Measurements from ENCODE around the gene RANBP3L.

The RANBP3L gene

DNA sequence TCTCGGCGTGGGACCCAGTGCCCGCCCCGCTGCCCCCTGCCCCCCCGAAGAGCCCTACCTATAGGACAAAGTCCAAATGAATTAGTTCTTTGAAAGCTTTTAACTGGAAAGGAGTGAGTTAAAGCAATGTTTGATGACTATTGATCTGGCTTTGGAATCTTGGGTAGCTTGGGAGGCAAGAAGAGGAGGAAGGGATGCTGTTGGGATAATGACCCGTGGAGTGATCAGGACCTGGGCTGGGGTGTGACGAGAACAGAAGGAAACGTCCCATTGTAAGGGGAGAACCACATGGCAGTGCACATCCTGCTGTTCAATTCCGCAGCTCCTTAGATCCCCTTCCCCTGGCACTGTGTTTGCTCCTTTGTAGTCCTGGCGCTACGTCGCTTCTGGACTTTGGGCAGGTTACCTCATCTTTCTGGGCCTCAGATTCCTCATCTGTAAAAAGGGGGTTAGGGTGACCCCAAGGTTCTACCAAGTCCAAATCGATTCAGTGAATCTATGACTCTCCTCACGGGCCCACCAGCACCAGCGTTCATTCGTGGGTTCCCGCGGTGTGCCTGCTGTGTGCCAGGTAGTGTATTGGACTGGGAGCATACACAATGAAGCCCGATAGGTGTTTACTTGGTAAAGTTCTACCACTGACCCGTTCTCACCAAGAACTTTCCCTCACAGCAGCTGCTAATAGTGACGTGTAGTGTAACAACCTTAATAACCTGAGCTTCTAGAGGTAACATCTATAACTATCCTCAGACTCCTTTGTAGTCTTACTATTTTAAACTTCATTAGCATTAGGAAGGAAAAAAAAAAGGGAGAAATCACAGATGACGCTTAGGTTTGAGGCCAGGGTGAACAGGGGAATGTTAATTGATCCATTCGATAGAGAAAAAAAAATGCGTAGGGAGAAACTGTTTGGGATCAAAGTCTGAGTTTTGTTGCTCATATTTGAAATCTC is 58.9 kb downstream of the RANBP3L start:
- FAIRE-seq, result no peak

DNA sequence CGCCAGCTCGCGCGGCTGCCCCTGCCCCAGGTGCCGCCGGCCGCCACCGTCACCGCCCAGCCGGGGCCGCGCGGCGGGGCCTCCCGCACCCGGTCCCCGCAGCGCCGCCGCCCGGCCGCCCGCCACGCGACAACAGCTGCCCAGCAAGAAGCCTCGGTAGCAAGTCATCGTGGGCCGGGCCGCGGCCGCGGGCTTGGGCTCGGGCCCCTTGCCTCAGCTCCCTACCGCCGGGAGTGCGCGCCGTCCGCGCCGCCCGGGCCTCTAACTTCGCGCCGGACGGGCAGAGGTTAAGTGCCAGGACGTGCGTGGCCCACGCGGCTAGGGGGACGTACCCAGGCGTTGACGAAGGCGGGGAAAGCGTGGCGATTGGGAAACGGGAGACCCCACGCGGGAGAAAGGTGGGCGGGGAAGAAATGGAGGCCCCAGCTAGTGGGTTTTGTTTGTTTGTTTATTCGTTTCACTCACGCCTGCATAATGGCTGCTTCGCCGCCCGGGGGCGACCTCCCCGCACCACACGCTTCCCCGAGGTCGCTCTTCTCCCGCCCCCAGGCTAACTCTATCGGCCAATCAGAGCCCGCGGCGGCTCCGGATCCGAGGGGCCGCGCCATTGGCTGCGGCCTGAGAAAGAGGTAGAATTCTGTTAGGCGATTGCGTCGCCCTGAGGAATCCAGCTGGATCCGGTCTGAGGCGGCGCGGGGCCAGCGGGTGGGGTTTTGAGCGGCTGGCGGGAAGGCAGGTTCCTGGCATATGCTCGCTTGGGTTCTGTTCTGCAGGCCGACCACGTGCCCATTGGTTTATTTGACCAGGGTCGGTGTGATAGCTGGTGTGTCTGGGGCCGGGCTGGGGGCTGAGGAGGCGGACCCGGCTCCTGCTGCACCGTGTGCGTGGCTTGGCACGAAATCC is 59.8 kb downstream of the RANBP3L start, which contains the start of gene NADK2:
NADK2 (minus strand) TSS at position 295 of the 903 bp plus-strand sequence; CDS start at position 168, 127 bp downstream.
- peak; percentile 91 for FAIRE-seq

GRCh38 chr5:36240779-36241630 is 60.7 kb downstream of the RANBP3L start:
- no peak for FAIRE-seq

DNA sequence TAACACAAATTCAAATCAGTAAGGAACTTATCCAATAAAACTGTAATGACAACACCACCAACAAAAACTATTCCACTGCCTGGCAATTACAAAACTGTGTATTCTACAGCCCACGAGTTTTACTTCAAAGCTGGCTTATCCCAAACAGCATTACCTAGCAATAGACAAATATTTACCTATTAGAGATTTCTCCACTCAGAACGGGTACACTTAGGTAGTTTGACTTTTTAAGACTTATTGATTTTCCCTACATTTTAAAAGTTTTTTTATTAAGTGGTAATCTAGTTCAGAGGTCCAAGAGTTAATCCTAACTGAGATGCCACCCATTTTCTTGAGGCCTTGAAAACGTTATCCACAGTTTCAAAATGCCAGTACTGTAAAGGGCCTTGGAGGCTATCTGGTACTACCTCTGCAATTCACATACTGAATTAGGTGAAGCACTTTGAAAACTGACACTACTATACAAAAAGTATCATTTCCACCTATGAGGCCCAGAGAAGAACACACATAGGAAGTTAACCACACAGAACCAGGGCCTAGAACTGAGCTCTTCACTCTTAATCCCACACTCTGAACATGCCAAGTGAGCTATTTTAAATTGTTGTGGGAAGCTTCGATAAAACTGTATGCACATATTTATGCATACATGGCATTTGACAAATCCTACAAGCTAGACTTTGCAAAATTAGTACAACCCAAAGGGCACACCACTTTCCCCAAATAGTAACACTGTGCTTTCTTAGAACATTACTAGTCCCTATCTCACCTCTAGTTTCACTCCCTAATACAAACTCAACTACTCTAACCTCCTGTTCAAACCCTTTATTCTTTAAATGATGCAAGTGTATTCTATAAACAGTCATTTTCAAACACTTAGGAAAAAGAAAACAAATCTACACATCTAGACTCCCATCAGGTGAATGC is 62.1 kb downstream of the RANBP3L start:
- no peak for FAIRE-seq

- no peak for FAIRE-seq
Observed at GRCh38 chr5:36238502-36239295, 63.0 kb downstream of the RANBP3L start.

DNA sequence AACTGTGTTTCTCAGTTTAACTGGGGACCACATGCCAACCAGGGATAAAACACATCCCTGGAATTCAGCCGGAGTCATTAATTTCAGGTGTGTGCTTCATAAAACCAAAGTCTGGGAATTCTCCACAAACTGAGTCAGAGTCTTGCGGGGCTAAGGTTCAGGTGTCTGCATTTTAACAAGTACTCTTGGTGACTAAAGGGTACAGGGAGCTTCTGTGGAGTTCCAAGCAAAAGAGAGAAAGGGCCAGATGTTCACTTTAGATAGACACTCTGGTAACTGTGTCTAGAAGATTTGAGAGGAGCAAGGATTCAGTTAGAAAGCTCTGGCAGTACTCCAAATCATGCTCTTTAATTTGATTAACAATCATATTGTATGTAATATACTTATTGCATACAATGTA is 64.0 kb downstream of the RANBP3L start:
- FAIRE-seq, result no peak

- no peak for FAIRE-seq
Observed at GRCh38 chr5:36236801-36237200, 64.9 kb downstream of the RANBP3L start.

DNA sequence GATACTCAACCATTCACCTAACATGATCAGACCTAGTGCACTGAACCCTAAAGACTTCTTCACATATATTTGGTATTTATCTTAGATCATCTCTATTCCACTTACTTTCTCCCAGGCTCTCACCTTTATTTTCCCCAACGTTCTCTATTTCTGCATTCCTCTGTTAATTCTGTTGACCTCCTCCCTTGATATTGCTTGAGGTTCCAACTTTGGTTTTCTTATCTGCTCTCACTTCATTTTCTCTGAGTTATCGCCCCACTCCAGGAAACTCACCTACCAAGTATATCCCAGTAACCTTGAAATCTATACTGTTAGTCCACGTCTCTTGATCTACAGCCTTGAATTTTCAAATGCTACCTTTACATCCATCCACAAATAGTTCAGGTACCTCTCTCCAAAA is 69.2 kb downstream of the RANBP3L start:
- no peak for FAIRE-seq

DNA sequence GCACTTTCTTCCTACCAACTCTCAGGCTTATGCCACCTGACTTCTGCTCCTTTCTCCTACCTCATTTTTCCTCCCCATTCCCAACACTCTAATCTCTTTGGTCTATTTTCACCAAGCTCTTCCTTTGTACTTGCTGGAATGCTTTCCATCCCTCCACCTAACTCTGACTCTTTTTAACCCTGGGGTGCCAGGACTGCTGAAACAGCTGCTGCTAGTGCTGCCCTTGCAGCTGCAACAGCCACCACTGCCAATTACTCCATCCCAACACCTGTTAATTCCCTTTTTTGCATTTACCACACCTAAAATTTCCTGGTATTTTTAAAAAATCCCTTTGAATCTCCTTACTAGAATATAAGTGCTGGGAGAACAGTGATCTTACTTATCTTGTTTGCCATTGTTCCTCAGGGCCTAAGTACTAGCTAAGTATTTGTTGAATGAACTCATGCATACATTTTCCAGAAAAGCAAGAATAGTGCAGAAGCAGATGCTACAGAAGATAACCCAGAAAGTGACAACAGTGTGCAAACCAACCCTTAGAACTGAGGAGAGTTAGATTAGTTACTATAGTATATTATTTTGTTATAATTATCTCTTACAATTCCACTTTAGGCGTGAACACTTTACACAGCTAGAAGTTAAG is 71.4 kb downstream of the RANBP3L start:
- FAIRE-seq, result no peak

DNA sequence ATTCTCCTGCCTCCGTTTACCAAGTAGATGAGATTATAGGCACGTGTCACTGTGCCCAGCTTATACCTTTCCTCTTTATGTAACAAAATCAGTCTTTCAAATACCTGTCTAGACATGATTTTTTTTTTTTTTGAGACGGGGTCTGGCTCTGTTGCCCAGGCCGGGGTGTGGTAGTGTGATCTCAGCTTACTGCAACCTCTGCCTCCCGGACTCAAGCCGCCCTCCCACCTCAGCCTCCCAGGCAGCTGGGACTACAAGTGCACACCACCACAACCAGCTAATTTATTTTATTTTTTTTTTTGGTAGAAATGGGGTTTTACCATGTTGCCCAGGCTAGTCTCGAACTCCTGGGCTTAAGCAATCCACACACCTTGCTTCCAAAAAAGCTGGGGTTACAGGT is 73.2 kb downstream of the RANBP3L start:
- no peak for FAIRE-seq

GRCh38 chr5:36227046-36227445 is 74.7 kb downstream of the RANBP3L start:
- FAIRE-seq, result no peak

GRCh38 chr5:36222620-36223019 is 79.1 kb downstream of the RANBP3L start:
- no peak for FAIRE-seq

GRCh38 chr5:36217988-36218387 is 83.7 kb downstream of the RANBP3L start:
- no peak for FAIRE-seq

DNA sequence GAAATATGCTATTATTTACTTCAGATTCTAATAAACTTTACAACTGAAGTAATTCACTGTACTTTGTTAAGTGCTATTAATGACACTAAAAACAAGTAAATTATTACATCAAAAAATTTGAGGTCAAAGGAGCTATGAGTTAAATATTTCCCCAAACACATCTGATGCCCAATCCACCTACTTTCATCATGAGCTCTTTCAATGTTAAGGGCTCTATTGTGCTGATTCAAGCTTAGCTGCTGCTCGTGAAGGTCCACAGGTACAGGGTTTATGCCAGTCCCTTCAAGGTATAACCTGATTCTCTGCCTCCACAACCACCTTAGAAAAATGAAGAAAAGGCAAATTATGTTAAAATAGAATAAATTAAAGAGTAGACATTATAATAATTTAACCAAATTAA is 84.1 kb downstream of the RANBP3L start:
- no peak for FAIRE-seq

- FAIRE-seq, result no peak
Observed at GRCh38 chr5:36215910-36216309, 85.8 kb downstream of the RANBP3L start.

- FAIRE-seq, result no peak
Observed at GRCh38 chr5:36214436-36214835, 87.3 kb downstream of the RANBP3L start.

- no peak for FAIRE-seq
Observed at GRCh38 chr5:36209664-36210063, 92.0 kb downstream of the RANBP3L start.

DNA sequence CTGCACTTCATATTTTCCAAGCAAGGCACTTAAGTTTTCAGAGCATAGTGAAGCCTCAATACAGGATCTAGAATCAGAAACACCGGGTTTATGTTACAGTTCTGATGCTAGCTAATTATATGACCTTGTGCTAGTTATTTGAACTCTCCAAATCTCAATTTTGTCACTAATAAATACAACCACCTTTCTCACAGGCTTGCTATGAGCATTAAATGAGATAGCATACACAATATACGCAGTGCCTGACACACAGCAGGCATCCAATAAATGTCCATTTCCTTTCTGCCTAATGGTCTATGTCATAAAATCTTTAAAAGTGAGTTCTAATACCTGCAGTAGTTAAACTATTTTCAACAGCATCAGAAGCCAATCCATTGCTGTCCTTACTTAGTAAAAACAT is 92.9 kb downstream of the RANBP3L start:
- FAIRE-seq, result no peak

GRCh38 chr5:36206913-36207312 is 94.8 kb downstream of the RANBP3L start:
- no peak for FAIRE-seq

DNA sequence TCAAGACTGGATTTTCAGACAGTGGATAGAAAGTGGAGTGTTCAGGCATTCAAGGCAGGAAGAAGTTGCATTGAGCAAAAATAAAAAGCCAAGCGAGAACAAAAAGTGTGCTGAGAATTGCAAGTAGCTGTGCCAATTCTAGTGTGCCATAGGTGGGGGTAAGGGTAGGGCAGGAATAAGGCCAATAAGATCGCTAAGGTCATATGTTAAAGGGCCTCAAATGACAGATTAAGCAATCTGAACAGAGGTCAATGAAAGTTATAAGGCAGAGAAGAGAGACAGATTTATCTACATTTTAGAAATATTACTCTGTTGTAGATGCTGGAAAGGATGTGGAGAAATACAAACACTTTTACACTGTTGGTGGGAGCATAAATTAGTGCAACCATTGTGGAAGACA is 96.4 kb downstream of the RANBP3L start:
- no peak for FAIRE-seq

Data from TTC549 (cell line).